ACC112 (cell line): Measurements from ENCODE around the gene PDLIM7.
A peak's percentile ranks its signal among the peaks of the same experiment; 100 is the strongest.

Source experiments
- H2AFZ ChIP-seq: fragments of 200-600 bp; sonication (generic); one replicate; pipeline ENCODE4 v1.6.0; 2017; ENCODE audit warnings: antibody characterized with exemption, low read length; ENCODE audit not compliant: unreplicated experiment
- H3K27ac ChIP-seq: fragments of 200-600 bp; sonication (generic); 2 replicates; pipeline ENCODE4 v1.5.1; 2014; ENCODE audit warnings: low read depth, mild to moderate bottlenecking, antibody characterized with exemption, low read length, moderate library complexity
- H3K27me3 ChIP-seq: fragments of 200-600 bp; sonication (generic); 2 replicates; pipeline ENCODE4 v1.6.1; 2014; ENCODE audit warnings: mild to moderate bottlenecking, antibody characterized with exemption, low read length, moderate library complexity, mixed read lengths; ENCODE audit not compliant: insufficient read depth
- H3K36me3 ChIP-seq: fragments of 200-600 bp; sonication (generic); 2 replicates; pipeline ENCODE4 v1.6.1; 2016; ENCODE audit warnings: mild to moderate bottlenecking, antibody characterized with exemption, low read length, moderate library complexity, mixed read lengths; ENCODE audit not compliant: insufficient read depth
- H3K4me1 ChIP-seq: fragments of 200-600 bp; sonication (generic); one replicate; pipeline ENCODE4 v1.6.1; 2016; ENCODE audit warnings: low read length, mixed read lengths; ENCODE audit not compliant: insufficient read depth, unreplicated experiment, control insufficient read depth
- H3K4me3 ChIP-seq: fragments of 200-600 bp; sonication (generic); 2 replicates; pipeline ENCODE4 v1.5.1; 2014; ENCODE audit warnings: mild to moderate bottlenecking, low read depth, low read length
- H3K79me2 ChIP-seq: fragments of 200-600 bp; sonication (generic); one replicate; pipeline ENCODE4 v1.6.0; 2016; ENCODE audit warnings: low read length; ENCODE audit not compliant: control insufficient read depth, unreplicated experiment, insufficient read depth

PDLIM7 gene

DNA sequence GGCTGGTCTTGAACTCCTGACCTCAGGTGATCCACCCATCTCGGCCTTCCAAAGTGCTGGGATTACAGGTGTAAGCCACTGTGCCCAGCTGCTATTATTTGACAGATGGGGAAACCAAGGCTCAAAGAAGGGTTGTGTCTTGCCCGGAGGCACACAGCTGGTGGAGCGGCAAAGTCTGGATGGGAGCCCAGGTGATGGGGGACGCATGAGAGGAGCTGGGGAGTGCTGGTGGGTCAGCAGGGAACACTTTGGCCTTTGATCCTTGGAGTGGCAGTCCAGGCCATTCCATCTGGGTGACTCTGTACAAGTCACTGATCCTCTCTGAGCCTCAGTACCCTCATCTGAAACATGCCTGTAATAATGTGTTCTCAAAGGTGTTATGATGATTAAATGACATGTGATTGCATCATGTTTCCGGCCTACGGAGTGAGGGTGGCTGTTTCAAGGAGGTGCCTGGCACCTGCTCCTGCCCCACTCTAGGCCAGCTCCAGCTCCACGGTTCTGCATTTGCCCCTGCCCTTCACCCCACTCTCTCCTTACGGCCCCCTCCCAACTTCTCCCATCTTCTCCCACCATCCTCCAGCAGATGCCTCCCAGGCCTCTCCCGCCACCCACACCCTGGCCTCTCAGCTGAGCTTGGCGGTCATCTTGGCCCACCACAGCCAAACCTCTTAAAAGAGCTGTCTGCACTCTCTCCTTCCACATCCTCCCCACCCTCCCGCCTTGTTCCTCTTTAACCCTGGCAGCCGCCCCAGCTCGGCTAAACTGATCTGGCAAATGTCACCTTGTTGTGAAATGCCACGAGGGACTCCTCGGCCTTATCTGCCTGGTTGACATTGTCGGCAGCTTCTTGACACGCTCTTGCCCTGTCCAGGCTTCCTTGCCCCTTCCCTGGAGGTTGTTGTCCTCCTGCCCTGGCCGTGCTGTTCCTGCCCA is 18.4 kb downstream of the PDLIM7 start:
- H3K27ac ChIP-seq: 0 out of 2 replicates have a peak overlapping the region, but pooled peaks have one; percentile 12
- H2AFZ ChIP-seq: no peak overlapping the region
- H3K36me3 ChIP-seq: peaks cover 1% of the 10 kb centered on the region; the same call in 1 of the 2 replicates
- no peaks in the 10 kb centered on the region for H3K79me2 ChIP-seq
- H3K4me3 ChIP-seq: no peak overlapping the region
- peaks cover 30% of the 10 kb centered on the region for H3K4me1 ChIP-seq
- H3K27me3 ChIP-seq: no peaks in the 10 kb centered on the region

DNA sequence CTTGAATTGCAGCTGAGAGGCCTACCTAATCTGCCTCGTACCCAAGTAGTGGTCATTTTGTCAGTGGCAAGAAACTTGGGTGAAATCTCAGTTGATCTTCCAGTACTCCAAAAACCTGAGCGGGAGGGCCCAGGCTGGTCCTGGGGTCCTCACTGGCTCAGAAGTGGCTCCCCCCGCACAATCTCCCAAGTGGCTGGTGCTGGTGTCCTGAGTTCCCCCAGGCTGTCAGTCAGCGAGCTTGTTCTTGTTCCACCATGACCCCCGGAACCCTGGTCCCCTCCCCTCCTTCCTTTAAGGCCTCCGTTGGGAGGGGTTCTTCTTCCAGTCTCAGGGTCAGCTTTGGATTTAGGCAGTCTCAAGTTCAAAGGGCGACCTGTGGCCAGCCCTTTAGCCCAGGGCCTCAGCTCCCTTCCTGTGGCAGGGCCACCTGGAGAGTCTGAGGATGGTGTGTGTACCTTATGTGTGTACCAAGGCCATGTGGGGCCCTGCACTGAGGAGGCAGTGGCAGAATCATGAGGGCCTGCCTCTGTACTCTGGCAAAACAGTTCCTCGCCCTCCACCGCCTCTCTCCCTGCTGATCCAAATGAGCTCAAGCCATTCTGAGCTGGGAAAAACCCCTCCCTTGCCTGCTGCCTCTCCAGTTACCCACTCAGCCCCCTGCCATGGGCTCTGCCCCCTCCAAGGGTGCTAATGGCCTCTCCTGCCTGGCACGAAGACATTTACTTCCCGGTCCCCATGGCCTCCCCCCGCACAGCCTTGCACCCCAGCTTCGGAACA is 19.5 kb downstream of the PDLIM7 start:
- Histone ChIP-seq H2AFZ (no peak overlapping the region), H3K36me3 (no peaks in the 10 kb centered on the region), H3K4me3 (no peak overlapping the region), H3K4me1 (peaks cover 30% of the 10 kb centered on the region), H3K79me2 (peaks cover under 1% of the 10 kb centered on the region), H3K27ac (no peak overlapping the region), H3K27me3 (no peaks in the 10 kb centered on the region)

GRCh38 chr5:177476531-177477233 is 20.7 kb downstream of the PDLIM7 start:
- H3K36me3 ChIP-seq: no peaks in the 10 kb centered on the region
- no peak overlapping the region for H3K27ac ChIP-seq
- H2AFZ ChIP-seq: no peak overlapping the region
- H3K4me1 ChIP-seq: peaks cover 31% of the 10 kb centered on the region
- H3K79me2 ChIP-seq: peaks cover 13% of the 10 kb centered on the region
- no peaks in the 10 kb centered on the region for H3K27me3 ChIP-seq
- H3K4me3 ChIP-seq: no peak overlapping the region

DNA sequence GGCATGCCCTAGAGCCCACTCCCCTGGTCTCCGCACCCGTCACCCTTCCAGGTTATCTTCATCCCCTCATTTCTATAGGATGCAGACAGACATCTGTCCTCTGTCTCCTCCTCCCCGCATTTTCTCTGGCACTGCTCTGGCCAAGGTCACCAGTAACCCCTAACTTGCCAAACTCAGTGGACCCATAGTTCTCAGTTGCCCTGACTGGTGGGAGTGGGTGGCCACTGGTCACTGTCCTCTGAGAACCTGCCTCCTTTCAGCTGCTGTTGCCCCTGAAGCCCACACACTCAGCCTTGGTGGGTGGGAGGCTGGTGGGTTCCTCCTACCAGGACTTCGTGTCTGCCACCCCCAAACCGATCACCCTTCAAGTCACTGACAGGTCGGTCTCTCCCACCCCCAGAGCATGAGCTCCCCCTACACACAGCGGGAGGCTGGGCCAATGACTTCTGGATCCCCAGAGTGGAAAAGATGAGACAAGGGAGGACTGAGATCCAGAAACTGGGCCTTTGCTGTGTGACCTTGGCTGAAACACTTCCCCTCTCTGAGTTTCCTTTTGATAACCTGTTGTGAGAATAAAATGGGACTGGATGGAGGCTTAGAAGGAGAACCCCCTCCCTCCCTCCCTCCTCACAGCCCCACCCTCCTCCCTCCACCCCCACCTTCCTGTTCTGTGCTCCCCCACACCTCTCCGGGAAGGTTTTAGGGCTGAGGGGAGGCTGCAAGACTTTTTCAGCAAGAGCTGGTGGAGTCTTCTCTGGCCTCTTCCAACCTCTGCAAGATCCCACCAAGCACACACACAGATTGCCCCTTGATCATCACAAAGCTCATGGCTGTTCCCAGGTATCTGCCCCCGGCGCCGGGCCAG is 21.6 kb downstream of the PDLIM7 start:
- Histone ChIP-seq H3K27me3 (no peaks in the 10 kb centered on the region), H3K36me3 (no peaks in the 10 kb centered on the region), H2AFZ (no peak overlapping the region), H3K27ac (no peak overlapping the region), H3K79me2 (peaks cover 22% of the 10 kb centered on the region), H3K4me1 (peaks cover 36% of the 10 kb centered on the region), H3K4me3 (no peak overlapping the region)

- Histone ChIP-seq H3K27me3 (no peaks in the 10 kb centered on the region), H3K4me1 (peaks cover 41% of the 10 kb centered on the region), H3K36me3 (no peaks in the 10 kb centered on the region), H2AFZ (no peak overlapping the region), H3K27ac (no peak overlapping the region), H3K4me3 (no peak overlapping the region), H3K79me2 (peaks cover 30% of the 10 kb centered on the region)
Measured at GRCh38 chr5:177474846-177475562, 22.4 kb downstream of the PDLIM7 start.

DNA sequence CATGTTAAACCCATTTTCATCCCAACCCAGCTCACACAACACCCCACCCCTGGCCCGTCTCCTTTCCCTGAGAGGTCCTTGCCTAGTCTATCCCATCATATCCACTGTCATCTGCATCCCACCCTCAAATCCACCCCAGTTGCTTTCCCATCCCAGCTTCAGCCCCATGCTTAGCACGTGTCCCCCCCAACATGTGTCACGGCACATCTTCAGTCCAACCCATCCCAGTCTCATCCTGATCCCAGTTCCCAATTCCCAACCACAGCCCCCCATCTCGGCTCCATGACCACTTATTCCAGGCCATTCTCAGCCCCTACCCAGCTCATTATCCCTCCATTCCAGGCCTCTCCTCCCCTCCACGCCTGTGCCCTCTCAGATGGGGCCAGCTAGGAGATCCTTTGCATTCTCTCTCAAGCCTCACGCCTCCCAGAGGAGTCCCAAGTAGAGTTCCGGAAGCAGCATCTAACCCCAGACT is 23.4 kb downstream of the PDLIM7 start:
- Histone ChIP-seq H3K4me3 (no peak overlapping the region), H3K36me3 (no peaks in the 10 kb centered on the region), H3K4me1 (peaks cover 43% of the 10 kb centered on the region), H3K27ac (no peak overlapping the region), H3K27me3 (no peaks in the 10 kb centered on the region), H2AFZ (no peak overlapping the region), H3K79me2 (peaks cover 39% of the 10 kb centered on the region)

GRCh38 chr5:177473443-177474001 is 23.9 kb downstream of the PDLIM7 start, which contains the start of gene DBN1:
TSS of gene DBN1 (minus strand) at chr5:177473634. CDS start at chr5:177473521, 113 bp downstream.
- Histone ChIP-seq H3K4me3 (peak within 1 kb of the TSS; percentile 99), H3K27ac (peak within 1 kb of the TSS; percentile 45), H2AFZ (no peak within 1 kb of the TSS), H3K27me3 (no peaks in the 10 kb centered on the region), H3K79me2 (peaks cover 41% of the 10 kb centered on the region), H3K4me1 (peaks cover 47% of the 10 kb centered on the region), H3K36me3 (peaks cover under 1% of the 10 kb centered on the region; the same call in 1 of the 2 replicates)

GRCh38 chr5:177472460-177473442 is 24.7 kb downstream of the PDLIM7 start:
- Histone ChIP-seq H3K36me3 (peaks cover 5% of the 10 kb centered on the region; the same call in 1 of the 2 replicates), H3K27ac (peak overlapping the region; percentile 45), H3K4me3 (peak overlapping the region; percentile 99), H2AFZ (no peak overlapping the region), H3K79me2 (peaks cover 45% of the 10 kb centered on the region), H3K4me1 (peaks cover 50% of the 10 kb centered on the region), H3K27me3 (no peaks in the 10 kb centered on the region)
